Ishikawa (cell line): ENCODE measurements around the gene TBC1D30.

Experiments
- FOXM1 ChIP-seq: IDR thresholded peaks from 2 replicates; pipeline ENCODE4 v1.6.1; 2012; ENCODE audit warnings: low read depth, borderline replicate concordance
- RAD21 ChIP-seq: IDR thresholded peaks from 2 replicates; pipeline ENCODE4 v1.6.1; 2012; ENCODE audit warnings: low read depth

GRCh38 chr12:64918801-64919200 lies 94.4 kb downstream of the TBC1D30 start:
- no peak for TF ChIP-seq FOXM1
- no peak for TF ChIP-seq RAD21
